Gastrocnemius medialis (tissue), 4 donors: Measurements from ENCODE around the gene TNIK.

Source experiments
- POLR2A ChIP-seq, 2 donors: fragments of 450-650 bp; IDR thresholded peaks; one replicate each; pipeline ENCODE4 v1.6.1; 2017; ENCODE audit warnings: antibody characterized with exemption in 2 of 2, mild to moderate bottlenecking in 2 of 2, moderate library complexity in 2 of 2
- TF ChIP-seq, protein P1 (sequence below), 5 experiments: fragments of 450-650 bp in 3 of 5; fragments of 200-600 bp in 2 of 5; sonication (generic) in 2 of 5; IDR thresholded peaks in 4 of 5; conservative IDR thresholded peaks in 1 of 5; 1 replicate in 4 of 5; 2 replicates in 1 of 5; pipeline ENCODE4 v1.5.1; 2016 to 2019; ENCODE audit warnings: antibody characterized with exemption in 5 of 5, mild to moderate bottlenecking in 3 of 5, moderate library complexity in 3 of 5

DNA sequence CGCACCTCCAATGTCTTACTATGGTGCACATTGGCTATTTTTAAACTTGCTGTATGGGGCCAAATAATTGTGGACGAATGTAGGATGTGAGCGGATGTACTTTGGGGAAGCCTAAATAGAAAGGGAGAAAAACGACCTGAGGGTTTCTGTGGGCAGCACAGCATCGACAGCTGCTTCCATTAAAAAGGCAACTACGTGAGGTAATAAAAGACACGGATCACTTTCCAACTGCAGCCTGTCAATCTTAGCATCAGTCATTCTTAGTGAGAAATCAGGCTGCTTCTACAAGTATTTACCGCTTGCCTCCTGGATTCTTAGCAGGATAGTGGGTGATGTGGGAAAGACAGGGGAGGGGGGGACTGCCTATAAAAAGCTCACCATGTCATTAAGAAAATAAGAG lies 247.0 kb downstream of the TNIK start:
- TF ChIP-seq, protein P1, sequence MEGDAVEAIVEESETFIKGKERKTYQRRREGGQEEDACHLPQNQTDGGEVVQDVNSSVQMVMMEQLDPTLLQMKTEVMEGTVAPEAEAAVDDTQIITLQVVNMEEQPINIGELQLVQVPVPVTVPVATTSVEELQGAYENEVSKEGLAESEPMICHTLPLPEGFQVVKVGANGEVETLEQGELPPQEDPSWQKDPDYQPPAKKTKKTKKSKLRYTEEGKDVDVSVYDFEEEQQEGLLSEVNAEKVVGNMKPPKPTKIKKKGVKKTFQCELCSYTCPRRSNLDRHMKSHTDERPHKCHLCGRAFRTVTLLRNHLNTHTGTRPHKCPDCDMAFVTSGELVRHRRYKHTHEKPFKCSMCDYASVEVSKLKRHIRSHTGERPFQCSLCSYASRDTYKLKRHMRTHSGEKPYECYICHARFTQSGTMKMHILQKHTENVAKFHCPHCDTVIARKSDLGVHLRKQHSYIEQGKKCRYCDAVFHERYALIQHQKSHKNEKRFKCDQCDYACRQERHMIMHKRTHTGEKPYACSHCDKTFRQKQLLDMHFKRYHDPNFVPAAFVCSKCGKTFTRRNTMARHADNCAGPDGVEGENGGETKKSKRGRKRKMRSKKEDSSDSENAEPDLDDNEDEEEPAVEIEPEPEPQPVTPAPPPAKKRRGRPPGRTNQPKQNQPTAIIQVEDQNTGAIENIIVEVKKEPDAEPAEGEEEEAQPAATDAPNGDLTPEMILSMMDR (IDR thresholded peaks at IDR 0.05 in 4 of 5, conservative IDR thresholded peaks at IDR 0.05 in 1 of 5) = no peak
- TF ChIP-seq POLR2A (IDR thresholded peaks at IDR 0.05) = no peak
